SK-N-SH treated with all-trans-retinoic acid at 6 μM for 48 hours (cell line): ENCODE measurements around the gene CAMK2B.

Experiments
- BACH2 ChIP-seq: fragments of 250-450 bp; sonication (Bioruptor Pico); IDR thresholded peaks from 2 replicates; pipeline ENCODE4 v1.9.0; 2021; ENCODE audit warnings: mild to moderate bottlenecking, borderline replicate concordance
- ESRRG ChIP-seq: fragments of 250-450 bp; sonication (Bioruptor Pico); IDR thresholded peaks from 2 replicates; pipeline ENCODE4 v1.6.1; 2021; ENCODE audit warnings: mild to moderate bottlenecking
- PPARA ChIP-seq: fragments of 250-450 bp; sonication (Bioruptor Pico); IDR thresholded peaks from 2 replicates; pipeline ENCODE4 v1.5.0; 2020; ENCODE audit warnings: mild to moderate bottlenecking, borderline replicate concordance
- RARB ChIP-seq: fragments of 250-450 bp; sonication (Bioruptor Pico); IDR thresholded peaks from 2 replicates; pipeline ENCODE4 v1.8.0; 2021; ENCODE audit warnings: mild to moderate bottlenecking, moderate library complexity
- ZFP3 ChIP-seq: fragments of 250-450 bp; sonication (Bioruptor Pico); IDR thresholded peaks from 2 replicates; pipeline ENCODE4 v1.5.0; 2020; ENCODE audit warnings: mild to moderate bottlenecking, moderate library complexity
- TF ChIP-seq, protein P1 (sequence below): fragments of 250-450 bp; sonication (Bioruptor Pico); IDR thresholded peaks from 2 replicates; pipeline ENCODE4 v1.8.0; 2020; ENCODE audit warnings: mild to moderate bottlenecking, moderate library complexity, borderline replicate concordance
- TF ChIP-seq, protein P2 (sequence below): fragments of 250-450 bp; sonication (Bioruptor Pico); IDR thresholded peaks from 2 replicates; pipeline ENCODE4 v1.5.1; 2021; ENCODE audit warnings: mild to moderate bottlenecking, moderate library complexity
- TF ChIP-seq, protein P3 (sequence below): fragments of 250-450 bp; sonication (Bioruptor Pico); IDR thresholded peaks from 2 replicates; pipeline ENCODE4 v1.8.0; 2021; ENCODE audit warnings: low read depth, mild to moderate bottlenecking, moderate library complexity, borderline replicate concordance
- TF ChIP-seq, protein P4 (sequence below): fragments of 250-450 bp; sonication (Bioruptor Pico); IDR thresholded peaks from 2 replicates; pipeline ENCODE4 v1.5.0; 2020; ENCODE audit warnings: mild to moderate bottlenecking, moderate library complexity

DNA sequence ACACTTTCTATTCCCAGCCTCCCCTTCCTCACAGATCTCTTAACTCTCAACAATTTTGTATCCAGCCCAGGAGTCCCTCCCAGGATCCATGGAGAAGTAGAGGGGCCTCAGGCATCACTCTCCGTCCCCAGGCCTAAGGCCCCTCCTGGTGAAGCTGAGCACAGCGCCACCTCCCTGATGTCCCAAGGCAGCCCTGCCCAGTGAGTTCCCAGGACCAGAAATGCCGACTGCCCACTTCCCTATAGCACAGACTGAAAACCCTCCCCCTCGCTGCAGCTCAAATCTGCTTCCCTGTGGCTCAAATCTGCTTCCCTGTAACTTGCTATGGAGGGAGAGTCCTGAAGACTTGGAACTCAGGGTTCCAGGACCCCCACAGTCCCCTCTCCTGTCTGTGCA is 89.1 kb downstream of the CAMK2B start:
- no peak for TF ChIP-seq RARB (CRISPR knock-in tag)
- TF ChIP-seq BACH2 (CRISPR knock-in tag) = no peak
- TF ChIP-seq, protein P1, sequence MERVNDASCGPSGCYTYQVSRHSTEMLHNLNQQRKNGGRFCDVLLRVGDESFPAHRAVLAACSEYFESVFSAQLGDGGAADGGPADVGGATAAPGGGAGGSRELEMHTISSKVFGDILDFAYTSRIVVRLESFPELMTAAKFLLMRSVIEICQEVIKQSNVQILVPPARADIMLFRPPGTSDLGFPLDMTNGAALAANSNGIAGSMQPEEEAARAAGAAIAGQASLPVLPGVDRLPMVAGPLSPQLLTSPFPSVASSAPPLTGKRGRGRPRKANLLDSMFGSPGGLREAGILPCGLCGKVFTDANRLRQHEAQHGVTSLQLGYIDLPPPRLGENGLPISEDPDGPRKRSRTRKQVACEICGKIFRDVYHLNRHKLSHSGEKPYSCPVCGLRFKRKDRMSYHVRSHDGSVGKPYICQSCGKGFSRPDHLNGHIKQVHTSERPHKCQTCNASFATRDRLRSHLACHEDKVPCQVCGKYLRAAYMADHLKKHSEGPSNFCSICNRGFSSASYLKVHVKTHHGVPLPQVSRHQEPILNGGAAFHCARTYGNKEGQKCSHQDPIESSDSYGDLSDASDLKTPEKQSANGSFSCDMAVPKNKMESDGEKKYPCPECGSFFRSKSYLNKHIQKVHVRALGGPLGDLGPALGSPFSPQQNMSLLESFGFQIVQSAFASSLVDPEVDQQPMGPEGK (CRISPR knock-in tag) = no peak
- no peak for TF ChIP-seq PPARA
- TF ChIP-seq, protein P2, sequence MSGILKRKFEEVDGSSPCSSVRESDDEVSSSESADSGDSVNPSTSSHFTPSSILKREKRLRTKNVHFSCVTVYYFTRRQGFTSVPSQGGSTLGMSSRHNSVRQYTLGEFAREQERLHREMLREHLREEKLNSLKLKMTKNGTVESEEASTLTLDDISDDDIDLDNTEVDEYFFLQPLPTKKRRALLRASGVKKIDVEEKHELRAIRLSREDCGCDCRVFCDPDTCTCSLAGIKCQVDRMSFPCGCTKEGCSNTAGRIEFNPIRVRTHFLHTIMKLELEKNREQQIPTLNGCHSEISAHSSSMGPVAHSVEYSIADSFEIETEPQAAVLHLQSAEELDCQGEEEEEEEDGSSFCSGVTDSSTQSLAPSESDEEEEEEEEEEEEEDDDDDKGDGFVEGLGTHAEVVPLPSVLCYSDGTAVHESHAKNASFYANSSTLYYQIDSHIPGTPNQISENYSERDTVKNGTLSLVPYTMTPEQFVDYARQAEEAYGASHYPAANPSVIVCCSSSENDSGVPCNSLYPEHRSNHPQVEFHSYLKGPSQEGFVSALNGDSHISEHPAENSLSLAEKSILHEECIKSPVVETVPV = no peak
- TF ChIP-seq, protein P3, sequence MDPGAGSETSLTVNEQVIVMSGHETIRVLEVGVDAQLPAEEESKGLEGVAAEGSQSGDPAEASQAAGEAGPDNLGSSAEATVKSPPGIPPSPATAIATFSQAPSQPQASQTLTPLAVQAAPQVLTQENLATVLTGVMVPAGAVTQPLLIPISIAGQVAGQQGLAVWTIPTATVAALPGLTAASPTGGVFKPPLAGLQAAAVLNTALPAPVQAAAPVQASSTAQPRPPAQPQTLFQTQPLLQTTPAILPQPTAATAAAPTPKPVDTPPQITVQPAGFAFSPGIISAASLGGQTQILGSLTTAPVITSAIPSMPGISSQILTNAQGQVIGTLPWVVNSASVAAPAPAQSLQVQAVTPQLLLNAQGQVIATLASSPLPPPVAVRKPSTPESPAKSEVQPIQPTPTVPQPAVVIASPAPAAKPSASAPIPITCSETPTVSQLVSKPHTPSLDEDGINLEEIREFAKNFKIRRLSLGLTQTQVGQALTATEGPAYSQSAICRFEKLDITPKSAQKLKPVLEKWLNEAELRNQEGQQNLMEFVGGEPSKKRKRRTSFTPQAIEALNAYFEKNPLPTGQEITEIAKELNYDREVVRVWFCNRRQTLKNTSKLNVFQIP = no peak
- TF ChIP-seq, protein P4, sequence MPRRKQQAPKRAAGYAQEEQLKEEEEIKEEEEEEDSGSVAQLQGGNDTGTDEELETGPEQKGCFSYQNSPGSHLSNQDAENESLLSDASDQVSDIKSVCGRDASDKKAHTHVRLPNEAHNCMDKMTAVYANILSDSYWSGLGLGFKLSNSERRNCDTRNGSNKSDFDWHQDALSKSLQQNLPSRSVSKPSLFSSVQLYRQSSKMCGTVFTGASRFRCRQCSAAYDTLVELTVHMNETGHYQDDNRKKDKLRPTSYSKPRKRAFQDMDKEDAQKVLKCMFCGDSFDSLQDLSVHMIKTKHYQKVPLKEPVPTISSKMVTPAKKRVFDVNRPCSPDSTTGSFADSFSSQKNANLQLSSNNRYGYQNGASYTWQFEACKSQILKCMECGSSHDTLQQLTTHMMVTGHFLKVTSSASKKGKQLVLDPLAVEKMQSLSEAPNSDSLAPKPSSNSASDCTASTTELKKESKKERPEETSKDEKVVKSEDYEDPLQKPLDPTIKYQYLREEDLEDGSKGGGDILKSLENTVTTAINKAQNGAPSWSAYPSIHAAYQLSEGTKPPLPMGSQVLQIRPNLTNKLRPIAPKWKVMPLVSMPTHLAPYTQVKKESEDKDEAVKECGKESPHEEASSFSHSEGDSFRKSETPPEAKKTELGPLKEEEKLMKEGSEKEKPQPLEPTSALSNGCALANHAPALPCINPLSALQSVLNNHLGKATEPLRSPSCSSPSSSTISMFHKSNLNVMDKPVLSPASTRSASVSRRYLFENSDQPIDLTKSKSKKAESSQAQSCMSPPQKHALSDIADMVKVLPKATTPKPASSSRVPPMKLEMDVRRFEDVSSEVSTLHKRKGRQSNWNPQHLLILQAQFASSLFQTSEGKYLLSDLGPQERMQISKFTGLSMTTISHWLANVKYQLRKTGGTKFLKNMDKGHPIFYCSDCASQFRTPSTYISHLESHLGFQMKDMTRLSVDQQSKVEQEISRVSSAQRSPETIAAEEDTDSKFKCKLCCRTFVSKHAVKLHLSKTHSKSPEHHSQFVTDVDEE (CRISPR knock-in tag) = no peak
- TF ChIP-seq ZFP3 (CRISPR knock-in tag) = no peak
- TF ChIP-seq ESRRG = no peak
